Measurements from ENCODE around the gene KIAA1755. TPM values are rescaled to one million over a fixed set of nuclear protein-coding genes. Genes with fewer than 3 reads are reported as not detected.

KIAA1755 gene
- total RNA-seq, 4 donors from 2014 or later, result 0.17 to 0.88 (median 0.46) TPM; not detected in 1

DNA sequence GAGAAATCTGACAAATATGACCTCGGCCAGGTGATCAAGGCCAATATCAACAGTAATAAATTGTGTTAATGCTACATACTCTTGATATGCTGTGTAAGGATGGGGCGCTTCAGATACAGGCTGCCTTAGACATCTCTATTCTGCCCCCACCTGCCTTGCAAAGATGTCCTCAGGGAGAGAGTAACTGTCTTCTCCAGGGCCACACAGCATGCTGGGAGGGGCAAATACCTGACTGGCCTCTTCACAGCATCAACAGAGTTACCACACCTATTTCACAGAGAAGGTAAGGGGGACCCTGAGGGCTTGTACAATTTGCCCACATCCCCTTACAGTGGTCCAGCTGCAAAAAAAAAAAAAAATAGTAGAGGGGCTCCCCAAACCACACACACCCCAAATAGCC, 17.2 kb upstream of the KIAA1755 start:
- intact Hi-C loops (cut with DNase I; ENCODE audit: low total_unique reads), result no loop called here

GRCh38 chr20:38277285-38277684, 16.8 kb upstream of the KIAA1755 start:
- WGBS, 2 donors, result 94 to 96% methylated on average over 5 of the region's 5 CpGs
- no peak for TF ChIP-seq CTCF (IDR thresholded peaks at IDR 0.05)
- no peak for TF ChIP-seq POLR2A (IDR thresholded peaks at IDR 0.05)
- intact Hi-C loops (cut with DNase I; ENCODE audit: low total_unique reads), result no loop called here
- DNase-seq (ENCODE audit: low spot score in 2 of 2), result peak in 1 of 2 donors; percentile 26
- H3K4me3 ChIP-seq (ENCODE audit: low read depth, poor library complexity, severe bottlenecking), result no peak overlapping the region

More for the DNA sequence above, 17.2 kb upstream of the KIAA1755 start:
- DNase-seq (ENCODE audit: low spot score in 2 of 2), result peak in 1 of 2 donors; percentile 12
- WGBS, 2 donors, result 95 to 96% methylated on average over 2 of the region's 2 CpGs
- TF ChIP-seq CTCF (IDR thresholded peaks at IDR 0.05) (no peak), POLR2A (IDR thresholded peaks at IDR 0.05) (no peak)
- H3K4me3 ChIP-seq (ENCODE audit: low read depth, poor library complexity, severe bottlenecking), result no peak overlapping the region

DNA sequence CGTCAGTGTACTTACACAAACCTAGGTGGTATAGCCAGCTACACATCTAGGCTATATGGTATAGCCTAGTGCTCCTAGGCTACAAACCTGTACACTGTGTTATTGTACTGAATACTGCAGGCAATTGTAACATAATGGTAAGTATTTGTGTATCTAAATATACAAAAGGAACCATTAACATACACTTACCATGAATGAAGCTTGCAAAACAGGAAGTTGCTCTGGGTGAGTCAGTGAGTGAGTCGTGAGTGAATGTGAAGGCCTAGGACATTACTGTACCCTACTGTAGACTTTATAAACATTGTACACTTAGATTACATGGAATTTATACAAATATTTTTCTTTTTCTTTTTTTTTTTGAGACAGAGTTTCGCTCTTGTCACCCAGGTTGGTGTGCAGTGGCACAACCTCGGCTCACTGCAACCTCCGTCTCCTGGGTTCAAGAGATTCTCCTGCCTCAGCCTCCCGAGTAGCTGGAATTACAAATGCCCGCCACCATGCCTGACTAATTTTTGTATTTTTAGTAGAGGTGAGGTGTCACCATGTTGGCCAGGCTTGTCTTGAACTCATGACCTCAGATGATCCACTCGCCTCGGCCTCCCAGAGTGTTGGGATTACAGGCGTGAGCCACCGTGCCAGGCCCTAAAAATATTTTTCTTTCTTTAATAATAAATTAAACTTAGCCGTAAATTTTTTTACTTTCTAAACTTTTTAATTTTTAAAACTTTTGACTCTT, 15.4 kb upstream of the KIAA1755 start:
- DNase-seq (ENCODE audit: low spot score in 2 of 2), result peak in 1 of 2 donors; percentile 53
- TF ChIP-seq CTCF (IDR thresholded peaks at IDR 0.05) (no peak), POLR2A (IDR thresholded peaks at IDR 0.05) (no peak)
- WGBS, 2 donors, result 86 to 88% methylated on average over 12 of the region's 12 CpGs
- intact Hi-C loops (cut with DNase I; ENCODE audit: low total_unique reads), result no loop called here
- no peak overlapping the region for H3K4me3 ChIP-seq (ENCODE audit: low read depth, poor library complexity, severe bottlenecking)

DNA sequence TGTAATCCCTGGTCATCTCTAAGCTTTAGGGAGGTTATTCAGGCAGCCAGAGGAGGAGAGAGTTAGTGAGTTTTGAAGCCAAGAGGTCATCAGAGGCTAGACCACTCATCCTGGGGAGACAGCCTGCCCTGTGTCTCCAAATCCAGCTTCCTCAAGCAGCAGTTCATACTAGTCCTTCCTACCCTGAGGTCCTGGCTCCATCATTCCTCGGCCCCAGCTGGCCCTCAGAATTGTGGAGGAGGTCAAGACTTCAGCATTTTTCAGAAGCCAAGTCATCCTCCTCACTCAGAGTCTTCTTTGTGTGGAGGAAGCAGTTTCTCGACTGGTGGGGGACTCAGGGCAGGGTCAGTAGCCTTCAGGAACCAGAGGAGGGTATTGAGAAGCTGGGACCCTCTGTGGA, 12.4 kb upstream of the KIAA1755 start:
- H3K4me3 ChIP-seq (ENCODE audit: low read depth, poor library complexity, severe bottlenecking), result no peak overlapping the region
- DNase-seq (ENCODE audit: low spot score in 2 of 2), result peak in 1 of 2 donors; percentile 56
- intact Hi-C loops (cut with DNase I; ENCODE audit: low total_unique reads), result no loop called here
- TF ChIP-seq POLR2A (IDR thresholded peaks at IDR 0.05) (no peak), CTCF (IDR thresholded peaks at IDR 0.05) (no peak)
- WGBS, 2 donors, result 55 to 74% methylated on average over 2 of the region's 2 CpGs

GRCh38 chr20:38272398-38272797, 11.9 kb upstream of the KIAA1755 start:
- 49 to 57% methylated on average over 2 of the region's 2 CpGs for WGBS, 2 donors
- intact Hi-C loops (cut with DNase I; ENCODE audit: low total_unique reads), result no loop called here
- DNase-seq (ENCODE audit: low spot score in 2 of 2), result peak in 1 of 2 donors; percentile 70
- no peak for TF ChIP-seq POLR2A (IDR thresholded peaks at IDR 0.05)
- TF ChIP-seq CTCF (IDR thresholded peaks at IDR 0.05), result no peak
- no peak overlapping the region for H3K4me3 ChIP-seq (ENCODE audit: low read depth, poor library complexity, severe bottlenecking)
